Progenitor cell of endocrine pancreas (in vitro differentiated cells): ENCODE data around the gene YIF1A. TPM values are rescaled to one million over a fixed set of nuclear protein-coding genes. Genes with fewer than 3 reads are reported as not detected.

Experiments
- DNase-seq: peaks from one replicate; pipeline ENCODE4 v3.0.0; 2021; ENCODE audit warnings: low spot score; ENCODE audit not compliant: unreplicated experiment
- H3K27ac Mint-ChIP-seq: 2 replicates; pipeline ENCODE4 v1.8.0; 2021; ENCODE audit warnings: mild to moderate bottlenecking, moderate library complexity, mixed read lengths
- H3K27me3 Mint-ChIP-seq: 2 replicates; pipeline ENCODE4 v1.8.0; 2021; ENCODE audit warnings: mixed read lengths
- H3K36me3 Mint-ChIP-seq: 2 replicates; pipeline ENCODE4 v1.8.0; 2022; ENCODE audit warnings: mixed read lengths; ENCODE audit not compliant: insufficient read depth
- H3K4me1 Mint-ChIP-seq: 2 replicates; pipeline ENCODE4 v1.8.0; 2021; ENCODE audit warnings: low read depth, mixed read lengths
- H3K4me3 Mint-ChIP-seq: 2 replicates; pipeline ENCODE4 v1.8.0; 2021; ENCODE audit warnings: low read depth, mild to moderate bottlenecking, moderate library complexity, mixed read lengths
- H3K9me3 Mint-ChIP-seq: 2 replicates; pipeline ENCODE4 v1.8.0; 2021; ENCODE audit warnings: low read depth, mixed read lengths
- total RNA-seq: library from RNA; stranded (reverse); gene quantifications from 2 replicates; pipeline ENCODE4 v1.2.1, GENCODE V29; 2021
- TF ChIP-seq, protein P1 (sequence below): fragments of 200-600 bp; sonication (generic); IDR thresholded peaks from one replicate; pipeline ENCODE4 v1.5.0; 2021; ENCODE audit warnings: antibody characterized with exemption, mild to moderate bottlenecking; ENCODE audit not compliant: unreplicated experiment

YIF1A gene
- total RNA-seq, 1 donor from 2014 or later, result 61.7 TPM

DNA sequence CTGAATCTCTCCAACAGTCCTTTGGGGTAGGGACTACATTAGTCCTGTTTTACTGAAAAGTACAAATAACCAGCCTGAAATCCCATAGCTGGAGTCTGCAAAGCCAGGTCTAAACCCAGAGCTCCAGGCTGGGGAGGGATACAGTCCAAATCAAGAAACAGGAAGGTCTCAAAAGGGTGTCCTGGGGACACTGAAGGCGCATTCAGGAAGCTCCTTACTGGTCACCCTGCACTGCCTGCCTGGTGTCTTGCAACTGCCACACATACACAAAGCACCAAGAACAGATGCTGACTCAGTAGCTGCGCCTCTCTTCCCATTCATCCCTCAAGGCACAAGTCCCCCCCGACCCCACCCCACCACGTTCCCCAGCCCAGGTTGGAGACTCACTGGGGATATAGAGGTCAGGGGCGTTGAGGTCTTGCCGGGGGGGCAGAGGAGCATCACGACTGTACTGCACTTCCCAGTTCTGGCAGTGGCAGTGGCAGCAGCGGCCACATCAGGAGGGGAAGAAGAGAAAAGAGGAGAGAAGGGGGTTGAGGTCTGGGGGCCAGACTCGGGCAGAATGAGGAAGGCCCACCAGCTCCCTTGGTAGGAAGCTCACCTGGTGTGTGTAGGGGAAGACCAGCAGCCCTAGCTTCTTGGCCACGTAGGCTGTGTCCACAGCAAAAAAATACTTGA lies 1.6 kb downstream of the YIF1A start:
- no peaks in the 10 kb centered on the region for H3K36me3 Mint-ChIP-seq
- H3K4me3 Mint-ChIP-seq, result peak overlapping the region; percentile 58
- no peak for DNase-seq
- peaks cover 9% of the 10 kb centered on the region for H3K27me3 Mint-ChIP-seq
- TF ChIP-seq, protein P1, sequence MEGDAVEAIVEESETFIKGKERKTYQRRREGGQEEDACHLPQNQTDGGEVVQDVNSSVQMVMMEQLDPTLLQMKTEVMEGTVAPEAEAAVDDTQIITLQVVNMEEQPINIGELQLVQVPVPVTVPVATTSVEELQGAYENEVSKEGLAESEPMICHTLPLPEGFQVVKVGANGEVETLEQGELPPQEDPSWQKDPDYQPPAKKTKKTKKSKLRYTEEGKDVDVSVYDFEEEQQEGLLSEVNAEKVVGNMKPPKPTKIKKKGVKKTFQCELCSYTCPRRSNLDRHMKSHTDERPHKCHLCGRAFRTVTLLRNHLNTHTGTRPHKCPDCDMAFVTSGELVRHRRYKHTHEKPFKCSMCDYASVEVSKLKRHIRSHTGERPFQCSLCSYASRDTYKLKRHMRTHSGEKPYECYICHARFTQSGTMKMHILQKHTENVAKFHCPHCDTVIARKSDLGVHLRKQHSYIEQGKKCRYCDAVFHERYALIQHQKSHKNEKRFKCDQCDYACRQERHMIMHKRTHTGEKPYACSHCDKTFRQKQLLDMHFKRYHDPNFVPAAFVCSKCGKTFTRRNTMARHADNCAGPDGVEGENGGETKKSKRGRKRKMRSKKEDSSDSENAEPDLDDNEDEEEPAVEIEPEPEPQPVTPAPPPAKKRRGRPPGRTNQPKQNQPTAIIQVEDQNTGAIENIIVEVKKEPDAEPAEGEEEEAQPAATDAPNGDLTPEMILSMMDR, result no peak
- H3K4me1 Mint-ChIP-seq, result peaks cover 20% of the 10 kb centered on the region
- H3K27ac Mint-ChIP-seq, result no peak overlapping the region
- no peaks in the 10 kb centered on the region for H3K9me3 Mint-ChIP-seq

DNA sequence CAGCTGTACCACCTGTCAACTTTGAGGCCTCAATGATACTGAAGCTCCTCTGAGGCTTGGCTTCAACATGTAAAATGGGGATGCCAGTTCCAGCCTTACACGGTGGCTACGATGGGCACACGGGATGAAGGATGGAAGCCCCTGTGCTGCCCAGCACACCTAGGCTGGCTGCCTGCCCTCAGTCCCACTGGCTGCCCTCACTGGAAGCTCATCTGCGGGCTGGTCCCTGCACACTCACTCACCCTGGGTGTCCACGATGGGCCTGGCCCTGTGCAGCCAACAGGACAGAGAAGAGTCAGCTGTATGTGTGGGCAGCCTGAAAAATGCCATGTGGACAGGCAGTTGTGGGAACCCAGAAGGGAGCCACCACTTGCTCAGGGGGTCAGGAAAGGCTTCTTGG lies 2.2 kb downstream of the YIF1A start:
- Mint-ChIP-seq H3K4me3 (peak overlapping the region; percentile 40), H3K4me1 (peaks cover 20% of the 10 kb centered on the region), H3K27me3 (peaks cover 8% of the 10 kb centered on the region), H3K27ac (no peak overlapping the region), H3K9me3 (no peaks in the 10 kb centered on the region), H3K36me3 (no peaks in the 10 kb centered on the region)
- TF ChIP-seq, protein P1, result no peak
- no peak for DNase-seq

DNA sequence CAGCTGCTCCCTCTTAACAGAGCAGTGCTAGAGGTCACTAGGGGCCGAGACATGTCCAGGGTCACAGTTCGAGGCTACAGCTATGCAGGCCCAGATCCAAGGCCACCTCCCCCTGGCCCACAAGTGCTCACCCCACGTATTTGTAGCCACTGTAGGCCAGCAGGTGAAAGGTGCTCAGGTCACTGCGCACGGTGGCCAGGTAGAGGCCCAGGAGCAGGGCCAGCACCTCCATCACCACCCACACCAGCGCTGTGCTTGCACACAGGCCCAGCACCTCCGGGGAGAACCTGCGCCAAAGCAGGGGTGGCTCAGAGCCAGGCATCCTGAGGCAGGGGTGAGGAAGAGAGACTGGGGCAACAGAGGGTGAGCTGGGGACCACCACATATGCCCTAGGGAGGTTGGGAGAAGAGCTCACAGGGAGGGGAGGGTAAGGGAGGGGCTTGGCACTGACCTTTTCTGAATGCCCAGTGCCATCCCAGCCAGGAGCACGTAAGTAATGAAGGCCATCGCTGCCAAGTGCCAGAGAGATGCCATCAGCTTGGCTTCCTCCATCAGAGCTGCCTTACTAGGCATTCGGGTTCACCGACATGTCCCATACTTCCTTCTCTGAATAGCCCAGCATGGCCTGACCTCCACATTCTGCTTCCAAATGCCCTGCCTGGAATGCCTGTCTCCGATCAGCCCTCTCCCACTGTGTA lies 3.5 kb downstream of the YIF1A start:
- Mint-ChIP-seq H3K27me3 (peaks cover 4% of the 10 kb centered on the region), H3K36me3 (no peaks in the 10 kb centered on the region), H3K9me3 (no peaks in the 10 kb centered on the region), H3K27ac (no peak overlapping the region), H3K4me3 (no peak overlapping the region), H3K4me1 (peaks cover 22% of the 10 kb centered on the region)
- no peak for DNase-seq
- TF ChIP-seq, protein P1, result no peak

DNA sequence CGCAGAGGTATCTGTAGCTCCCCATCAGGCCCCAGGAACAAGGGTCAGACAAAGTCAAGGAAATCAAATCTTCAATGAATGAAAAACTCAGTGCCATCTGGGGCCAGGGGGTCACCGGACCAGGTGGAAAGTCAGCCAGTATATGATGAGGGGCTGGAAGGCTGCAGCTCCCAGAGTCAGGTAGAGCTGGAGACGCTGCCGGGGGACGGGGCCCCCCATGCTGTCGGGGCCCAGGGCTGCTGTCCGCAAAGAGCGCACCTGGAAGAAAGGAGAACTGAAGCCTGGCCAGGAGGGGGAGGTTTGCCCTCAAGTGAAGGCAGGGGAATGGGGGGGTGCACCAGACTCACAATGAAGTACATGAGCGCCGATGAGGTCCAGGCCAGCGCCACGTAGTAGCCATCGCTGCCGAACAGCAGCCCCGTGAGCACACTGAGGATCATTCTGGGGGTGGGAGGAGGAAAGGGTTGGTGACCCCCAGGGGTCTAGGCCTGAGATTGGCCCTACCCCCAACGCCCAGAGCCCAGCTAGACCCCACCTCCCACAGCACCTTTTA lies 4.3 kb downstream of the YIF1A start:
- Mint-ChIP-seq H3K36me3 (no peaks in the 10 kb centered on the region), H3K27ac (no peak overlapping the region), H3K9me3 (no peaks in the 10 kb centered on the region), H3K27me3 (peaks cover 5% of the 10 kb centered on the region), H3K4me1 (peaks cover 19% of the 10 kb centered on the region), H3K4me3 (no peak overlapping the region)
- no peak for DNase-seq
- TF ChIP-seq, protein P1, result no peak

DNA sequence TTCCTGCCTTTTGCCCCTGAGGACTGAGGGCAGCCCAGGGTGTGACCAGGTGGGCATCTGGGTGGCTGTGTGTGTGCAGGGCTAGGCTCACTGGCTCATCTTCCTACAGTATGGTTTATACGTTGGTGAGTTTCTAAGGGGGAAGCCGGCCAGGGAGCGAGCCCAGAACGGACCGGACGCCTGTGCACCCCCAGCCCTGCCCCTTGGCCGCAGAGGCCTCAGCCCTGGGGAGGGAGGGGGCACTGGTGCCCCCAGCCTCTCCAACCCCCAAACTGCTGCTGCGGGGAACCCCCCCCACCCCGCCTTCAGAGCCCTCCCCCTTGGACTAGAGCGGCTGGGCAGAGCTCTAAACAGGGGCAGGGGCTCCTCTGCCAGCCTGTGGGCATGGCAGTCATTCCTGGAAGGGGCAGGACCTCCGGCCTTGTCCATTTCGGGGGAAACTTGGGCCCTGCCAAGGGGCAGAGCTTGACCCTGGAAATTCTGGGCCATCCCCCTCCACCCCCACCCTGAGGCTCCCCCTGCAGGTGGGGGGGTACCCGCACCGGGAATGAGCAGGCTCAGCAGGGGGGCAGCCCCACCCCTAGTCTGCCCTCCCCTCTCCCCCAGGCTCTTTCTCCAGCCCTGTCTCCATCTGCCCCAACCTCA lies 5.4 kb downstream of the YIF1A start:
- TF ChIP-seq, protein P1, result no peak
- Mint-ChIP-seq H3K4me3 (no peak overlapping the region), H3K27me3 (peaks cover 7% of the 10 kb centered on the region), H3K9me3 (no peaks in the 10 kb centered on the region), H3K27ac (peak overlapping the region; percentile 56), H3K4me1 (peaks cover 18% of the 10 kb centered on the region), H3K36me3 (no peaks in the 10 kb centered on the region)
- no peak for DNase-seq
